Mammary epithelial cell (primary cell): ENCODE results near the gene C5orf58.

ENCODE experiments used
- EZH2 ChIP-seq: IDR thresholded peaks from 2 replicates; pipeline ENCODE4 v1.6.1; 2012; ENCODE audit warnings: low read length, inconsistent platforms, borderline replicate concordance
- TF ChIP-seq, protein P1 (sequence below), 2 donors: IDR thresholded peaks in 1 of 2; conservative IDR thresholded peaks in 1 of 2; 2 replicates each; pipeline ENCODE4 v1.5.1; 2011 to 2012; ENCODE audit warnings: inconsistent platforms in 2 of 2, low read length in 2 of 2, mild to moderate bottlenecking in 2 of 2, control low read depth in 1 of 2, low read depth in 1 of 2; ENCODE audit not compliant: insufficient read depth in 1 of 2; ENCODE audit errors: extremely low read depth in 1 of 2

DNA sequence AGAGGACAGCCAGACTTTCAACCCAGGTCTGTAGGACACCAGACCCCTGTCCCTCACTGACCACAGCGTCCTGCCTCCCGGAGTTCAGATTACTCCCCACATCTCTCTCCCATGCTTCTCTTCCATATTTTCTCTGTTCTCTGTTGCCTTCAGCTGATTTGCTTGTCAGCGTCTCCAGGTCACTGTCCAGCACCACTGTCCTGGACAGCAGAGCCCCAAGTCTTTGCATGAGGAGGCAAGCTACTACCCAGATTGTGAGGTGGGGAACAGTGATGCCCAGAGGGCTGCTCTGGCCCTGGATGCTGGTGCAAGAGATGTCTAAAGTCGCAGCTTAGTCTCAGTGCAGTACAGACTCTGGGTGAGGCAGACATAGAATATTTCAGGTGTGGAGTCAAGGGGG lies 48.0 kb upstream of the C5orf58 start:
- TF ChIP-seq, protein P1, sequence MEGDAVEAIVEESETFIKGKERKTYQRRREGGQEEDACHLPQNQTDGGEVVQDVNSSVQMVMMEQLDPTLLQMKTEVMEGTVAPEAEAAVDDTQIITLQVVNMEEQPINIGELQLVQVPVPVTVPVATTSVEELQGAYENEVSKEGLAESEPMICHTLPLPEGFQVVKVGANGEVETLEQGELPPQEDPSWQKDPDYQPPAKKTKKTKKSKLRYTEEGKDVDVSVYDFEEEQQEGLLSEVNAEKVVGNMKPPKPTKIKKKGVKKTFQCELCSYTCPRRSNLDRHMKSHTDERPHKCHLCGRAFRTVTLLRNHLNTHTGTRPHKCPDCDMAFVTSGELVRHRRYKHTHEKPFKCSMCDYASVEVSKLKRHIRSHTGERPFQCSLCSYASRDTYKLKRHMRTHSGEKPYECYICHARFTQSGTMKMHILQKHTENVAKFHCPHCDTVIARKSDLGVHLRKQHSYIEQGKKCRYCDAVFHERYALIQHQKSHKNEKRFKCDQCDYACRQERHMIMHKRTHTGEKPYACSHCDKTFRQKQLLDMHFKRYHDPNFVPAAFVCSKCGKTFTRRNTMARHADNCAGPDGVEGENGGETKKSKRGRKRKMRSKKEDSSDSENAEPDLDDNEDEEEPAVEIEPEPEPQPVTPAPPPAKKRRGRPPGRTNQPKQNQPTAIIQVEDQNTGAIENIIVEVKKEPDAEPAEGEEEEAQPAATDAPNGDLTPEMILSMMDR (conservative IDR thresholded peaks at IDR 0.05 in 1 of 2, IDR thresholded peaks at IDR 0.05 in 1 of 2; ENCODE audit: extremely low read depth in 1 of 2, insufficient read depth in 1 of 2, low read depth in 1 of 2, low read length in 2 of 2) = no peak
- TF ChIP-seq EZH2 = no peak
